ENCODE measurements around the gene PRKCA. TPM values are rescaled to one million over a fixed set of nuclear protein-coding genes. Genes with fewer than 3 reads are reported as not detected.
A peak's percentile ranks its signal among the peaks of the same experiment; 100 is the strongest.
"Not testable (repeated sequence)": the region's sequence is repeated elsewhere in the genome, so short reads cannot be mapped to it uniquely, and the experiment has no call there.

PRKCA gene
- total RNA-seq, 1 experiment from 2014 or later, result 20.7 TPM

GRCh38 chr17:66722341-66722740 lies 419.9 kb downstream of the PRKCA start:
- Mint-ChIP-seq H3K9me3 (ENCODE audit: unreplicated experiment) (no peaks in the 10 kb centered on the region), H3K36me3 (ENCODE audit: insufficient read depth, unreplicated experiment) (no peaks in the 10 kb centered on the region), H3K4me3 (ENCODE audit: unreplicated experiment) (no peak overlapping the region), H3K27ac (ENCODE audit: low read depth, unreplicated experiment) (no peak overlapping the region), H3K4me1 (ENCODE audit: insufficient read depth, unreplicated experiment) (no peaks in the 10 kb centered on the region), H3K27me3 (ENCODE audit: insufficient read depth, unreplicated experiment) (no peaks in the 10 kb centered on the region)
- no TSS peak for BruUV-seq (replicated peaks)
- ChIA-PET CTCF (interaction anchor here (1.3 kb wide), 1 partner anchor 20 kb away, joined by 3 read pairs; no protein-coding TSS in a partner anchor), POLR2A (interaction anchor here (0.6 kb wide), 1 partner anchor 360 kb away, joined by 3 read pairs; no protein-coding TSS in a partner anchor)
- no peak for DNase-seq (ENCODE audit: unreplicated experiment)
- intact Hi-C loops (cut with micrococcal nuclease), result no loop called here
- no peak for TF ChIP-seq CTCF (IDR thresholded peaks at IDR 0.05; ENCODE audit: unreplicated experiment)

GRCh38 chr17:66724581-66725341 lies 422.3 kb downstream of the PRKCA start:
- H3K36me3 Mint-ChIP-seq (ENCODE audit: insufficient read depth, unreplicated experiment), result no peaks in the 10 kb centered on the region
- intact Hi-C loops (cut with micrococcal nuclease), result loop anchor here (5.0 kb wide), 1 partner anchor 433 kb away; no protein-coding TSS in a partner anchor
- CTCF ChIA-PET, result interaction anchor here (0.9 to 2.9 kb wide), 5 partner anchors 9 to 181 kb away, joined by 3 to 11 read pairs (median 3); no protein-coding TSS in a partner anchor
- no peaks in the 10 kb centered on the region for H3K27me3 Mint-ChIP-seq (ENCODE audit: insufficient read depth, unreplicated experiment)
- no peaks in the 10 kb centered on the region for H3K9me3 Mint-ChIP-seq (ENCODE audit: unreplicated experiment)
- BruUV-seq (replicated peaks), result no TSS peak
- H3K27ac Mint-ChIP-seq (ENCODE audit: low read depth, unreplicated experiment), result no peak overlapping the region
- DNase-seq (ENCODE audit: unreplicated experiment), result no peak
- POLR2A ChIA-PET, result interaction anchor here (0.5 to 0.6 kb wide), 2 partner anchors 521 to 786 kb away, joined by 3 read pairs; no protein-coding TSS in a partner anchor
- no peak for TF ChIP-seq CTCF (IDR thresholded peaks at IDR 0.05; ENCODE audit: unreplicated experiment)
- no peak overlapping the region for H3K4me3 Mint-ChIP-seq (ENCODE audit: unreplicated experiment)
- no peaks in the 10 kb centered on the region for H3K4me1 Mint-ChIP-seq (ENCODE audit: insufficient read depth, unreplicated experiment)

GRCh38 chr17:66725438-66725837 lies 423.0 kb downstream of the PRKCA start:
- CTCF ChIA-PET, result interaction anchor here (0.9 to 2.9 kb wide), 5 partner anchors 9 to 345 kb away, joined by 3 to 11 read pairs (median 3); no protein-coding TSS in a partner anchor
- H3K36me3 Mint-ChIP-seq (ENCODE audit: insufficient read depth, unreplicated experiment); H3K27me3 Mint-ChIP-seq (ENCODE audit: insufficient read depth, unreplicated experiment); BruUV-seq (replicated peaks); POLR2A ChIA-PET; DNase-seq (ENCODE audit: unreplicated experiment); H3K4me1 Mint-ChIP-seq (ENCODE audit: insufficient read depth, unreplicated experiment); H3K9me3 Mint-ChIP-seq (ENCODE audit: unreplicated experiment); H3K4me3 Mint-ChIP-seq (ENCODE audit: unreplicated experiment): not testable (repeated sequence)
- intact Hi-C loops (cut with micrococcal nuclease), result loop anchor here (5.0 kb wide), 1 partner anchor 432 kb away; no protein-coding TSS in a partner anchor
- peak overlapping the region; percentile 7 for H3K27ac Mint-ChIP-seq (ENCODE audit: low read depth, unreplicated experiment)

- no TSS peak for BruUV-seq (replicated peaks)
- Mint-ChIP-seq H3K9me3 (ENCODE audit: unreplicated experiment) (no peaks in the 10 kb centered on the region), H3K4me1 (ENCODE audit: insufficient read depth, unreplicated experiment) (no peaks in the 10 kb centered on the region), H3K27ac (ENCODE audit: low read depth, unreplicated experiment) (no peak overlapping the region), H3K36me3 (ENCODE audit: insufficient read depth, unreplicated experiment) (no peaks in the 10 kb centered on the region), H3K4me3 (ENCODE audit: unreplicated experiment) (no peak overlapping the region), H3K27me3 (ENCODE audit: insufficient read depth, unreplicated experiment) (no peaks in the 10 kb centered on the region)
- TF ChIP-seq CTCF (IDR thresholded peaks at IDR 0.05; ENCODE audit: unreplicated experiment), result no peak
- no peak for DNase-seq (ENCODE audit: unreplicated experiment)
- ChIA-PET CTCF (interaction anchor here (0.6 to 3.4 kb wide), 6 partner anchors 13 to 709 kb away, joined by 3 to 24 read pairs (median 4); no protein-coding TSS in a partner anchor), POLR2A (no interaction called here)
- intact Hi-C loops (cut with micrococcal nuclease), result loop anchor here (5.0 kb wide), 1 partner anchor 431 kb away; no protein-coding TSS in a partner anchor
Observed at GRCh38 chr17:66725956-66726355, 423.5 kb downstream of the PRKCA start.

Measured in MCF 10A (cell line).